ENCODE measurements around the gene ATF7.

DNA sequence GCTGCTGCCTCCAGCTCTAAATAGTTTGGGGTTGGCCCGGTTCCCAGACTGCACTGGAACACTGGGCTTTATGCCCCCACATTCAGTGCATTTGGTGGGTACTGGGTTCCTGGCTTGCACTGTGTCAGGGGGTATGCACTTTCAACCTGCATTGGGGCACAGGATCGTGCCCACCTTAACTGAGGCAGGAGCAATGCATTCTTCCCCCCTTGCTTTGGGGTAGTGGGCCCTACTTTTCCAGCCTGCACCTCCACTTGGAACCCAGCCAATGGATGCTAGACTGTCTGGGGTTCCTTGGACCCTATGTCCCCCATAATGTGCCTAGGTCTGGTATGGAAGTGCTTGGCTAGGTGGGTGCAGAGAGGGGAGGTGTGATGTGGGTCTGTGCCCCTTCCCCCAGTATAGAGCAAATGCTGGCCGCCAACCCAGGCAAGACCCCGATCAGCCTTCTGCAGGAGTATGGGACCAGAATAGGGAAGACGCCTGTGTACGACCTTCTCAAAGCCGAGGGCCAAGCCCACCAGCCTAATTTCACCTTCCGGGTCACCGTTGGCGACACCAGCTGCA, 124.5 kb downstream of the ATF7 start:
- TF ChIP-seq CEBPB (IDR thresholded peaks at IDR 0.05) (no peak), ELK1 (IDR thresholded peaks at IDR 0.05; ENCODE audit: low read depth, low read length) (no peak)
